ENCODE data around the gene FLNB. TPM values are rescaled to one million over a fixed set of nuclear protein-coding genes. Genes with fewer than 3 reads are reported as not detected.
A peak's percentile ranks its signal among the peaks of the same experiment; 100 is the strongest.
"Not testable (repeated sequence)": the region's sequence is repeated elsewhere in the genome, so short reads cannot be mapped to it uniquely, and the experiment has no call there.

The FLNB gene
- total RNA-seq, 2 donors from 2014 or later: 246 to 362 TPM

GRCh38 chr3:57986261-57986660 lies 22.0 kb upstream of the FLNB start:
- H3K27ac ChIP-seq: no peak overlapping the region
- DNase-seq: no peak
- TF ChIP-seq CTCF (IDR thresholded peaks at IDR 0.05): no peak
- H3K9me3 ChIP-seq: no peaks in the 10 kb centered on the region
- H3K36me3 ChIP-seq: no peaks in the 10 kb centered on the region
- no peak overlapping the region for H3K4me3 ChIP-seq
- peaks cover 10% of the 10 kb centered on the region for H3K4me1 ChIP-seq
- H3K27me3 ChIP-seq: no peaks in the 10 kb centered on the region
- intact Hi-C loops (cut with DNase I): no loop called here
- no peak overlapping the region for H3K9ac ChIP-seq (ENCODE audit: low read depth in 2 of 2, low read length in 2 of 2)

- H3K9me3 ChIP-seq; intact Hi-C loops (cut with DNase I); H3K4me1 ChIP-seq; H3K4me3 ChIP-seq; H3K9ac ChIP-seq (ENCODE audit: low read depth in 2 of 2, low read length in 2 of 2); H3K36me3 ChIP-seq; H3K27me3 ChIP-seq: not testable (repeated sequence)
- DNase-seq: peak; percentile 72
- H3K27ac ChIP-seq: peak overlapping the region; percentile 20
Observed at GRCh38 chr3:57989198-57989597, 19.0 kb upstream of the FLNB start.

DNA sequence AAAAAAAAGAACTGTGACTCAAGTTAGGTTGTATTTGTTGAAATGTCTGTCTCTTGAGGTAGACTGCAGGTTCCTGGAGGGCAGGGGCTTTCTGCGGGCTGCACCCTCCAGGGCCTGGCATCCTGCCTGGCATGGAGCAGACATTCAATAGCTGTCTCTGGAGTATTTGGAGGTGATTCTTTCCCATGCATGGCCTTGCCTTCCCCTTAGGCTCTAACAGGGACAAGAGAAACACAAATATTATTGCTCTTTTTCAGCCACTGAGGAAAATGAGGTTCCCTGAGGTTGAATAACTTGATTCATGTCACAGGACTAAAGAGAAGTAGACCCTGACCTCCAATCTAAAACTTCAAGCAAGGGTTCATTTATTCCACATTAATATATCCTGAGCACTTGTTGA lies 18.6 kb upstream of the FLNB start:
- H3K27me3 ChIP-seq: no peaks in the 10 kb centered on the region
- H3K4me1 ChIP-seq: no peaks in the 10 kb centered on the region
- H3K27ac ChIP-seq: peak overlapping the region; percentile 20
- H3K9me3 ChIP-seq: no peaks in the 10 kb centered on the region
- intact Hi-C loops (cut with DNase I): no loop called here
- H3K36me3 ChIP-seq: no peaks in the 10 kb centered on the region
- no peak for DNase-seq
- no peak overlapping the region for H3K4me3 ChIP-seq
- TF ChIP-seq CTCF (IDR thresholded peaks at IDR 0.05): no peak
- no peak overlapping the region for H3K9ac ChIP-seq (ENCODE audit: low read depth in 2 of 2, low read length in 2 of 2)

DNA sequence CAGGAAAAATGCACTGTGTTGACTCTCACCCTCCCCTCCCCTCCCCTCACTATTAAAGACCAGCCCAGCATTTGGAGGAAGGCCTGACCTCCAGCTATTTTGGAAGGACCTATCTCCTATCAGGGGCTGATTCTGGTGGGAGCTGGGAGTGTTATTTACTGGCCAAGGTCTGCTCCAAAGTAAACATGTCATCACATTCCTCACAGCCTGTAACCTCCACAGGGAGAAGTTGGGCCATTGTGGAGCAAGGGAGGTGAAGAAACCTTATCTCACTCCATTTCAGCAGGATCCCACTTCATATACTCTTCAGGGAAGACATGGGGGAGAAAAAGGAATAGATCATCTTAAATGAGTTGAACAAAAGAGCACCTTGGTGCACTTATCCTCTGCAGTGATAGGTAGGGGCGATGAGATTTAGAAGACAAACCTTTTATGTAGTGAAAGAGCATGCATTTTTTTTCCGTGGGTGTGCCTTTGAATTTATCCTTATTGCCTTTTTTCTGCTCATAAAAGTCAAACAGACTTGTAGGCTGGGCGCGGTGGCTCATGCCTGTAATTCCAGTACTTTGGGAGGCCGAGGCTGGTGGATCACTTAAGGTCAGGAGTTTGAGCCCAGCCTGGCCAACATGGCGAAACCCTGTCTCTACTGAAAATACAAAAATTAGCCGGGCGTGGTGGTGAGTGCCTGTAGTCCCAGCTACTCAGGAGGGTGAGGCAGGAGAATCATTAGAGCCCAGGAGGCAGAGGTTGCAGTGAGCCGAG lies 15.6 kb upstream of the FLNB start:
- Histone ChIP-seq H3K4me1 (no peaks in the 10 kb centered on the region), H3K27me3 (no peaks in the 10 kb centered on the region), H3K27ac (peak overlapping the region; percentile 41), H3K9me3 (no peaks in the 10 kb centered on the region), H3K9ac (ENCODE audit: low read depth in 2 of 2, low read length in 2 of 2) (peak overlapping the region in 1 of 2 donors; percentile 43), H3K36me3 (no peaks in the 10 kb centered on the region), H3K4me3 (no peak overlapping the region)
- TF ChIP-seq CTCF (IDR thresholded peaks at IDR 0.05): no peak
- intact Hi-C loops (cut with DNase I): no loop called here
- peak; percentile 69 for DNase-seq

DNA sequence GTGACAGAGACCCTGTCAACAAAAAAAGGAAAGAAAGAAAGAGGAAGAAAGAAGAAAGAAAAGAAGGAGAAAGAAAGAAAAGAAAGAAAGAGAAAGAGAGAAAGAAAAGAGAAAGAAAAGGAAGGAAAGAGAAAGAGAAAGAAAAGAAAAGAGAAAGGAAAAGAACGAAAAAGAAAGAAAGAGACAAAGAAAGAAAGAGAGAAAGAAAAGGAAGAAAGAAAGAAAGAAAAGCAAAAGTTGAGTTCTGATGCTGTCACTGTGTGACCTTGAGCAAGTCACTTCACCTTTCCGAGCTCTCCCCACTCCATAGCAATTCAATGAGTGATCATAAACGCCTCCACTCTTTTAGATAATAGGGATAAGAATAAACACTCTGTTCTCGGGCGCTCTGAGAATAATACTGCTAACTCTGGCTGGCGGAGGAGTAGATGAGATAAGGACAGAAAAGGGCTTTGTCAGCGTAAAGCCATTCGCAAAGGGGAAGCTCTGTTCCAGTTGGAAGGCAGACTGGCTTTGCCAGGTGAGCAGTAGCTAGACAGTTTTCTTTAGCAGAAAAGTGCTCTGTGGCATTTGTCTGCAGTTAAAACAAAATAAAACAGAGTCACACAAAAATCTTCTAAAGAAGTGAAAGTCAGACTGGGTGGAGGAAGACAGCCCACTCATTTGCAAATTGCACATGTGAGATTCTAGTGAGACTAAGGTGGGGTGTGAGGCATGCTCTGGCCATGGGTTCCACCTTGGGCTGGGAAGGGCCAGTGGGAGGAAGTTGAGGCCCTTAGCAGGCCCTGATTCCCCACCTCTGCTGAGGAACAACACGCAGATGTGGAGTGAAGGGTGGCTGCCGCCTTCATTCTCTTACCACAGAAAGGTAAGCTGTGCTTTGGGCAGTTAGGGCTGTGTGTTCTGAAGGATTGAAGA lies 9.6 kb upstream of the FLNB start:
- no peaks in the 10 kb centered on the region for H3K9me3 ChIP-seq
- intact Hi-C loops (cut with DNase I): no loop called here
- H3K27ac ChIP-seq: peak overlapping the region; percentile 76
- peak; percentile 71 for DNase-seq
- H3K4me3 ChIP-seq: no peak overlapping the region
- H3K4me1 ChIP-seq: peaks cover 6% of the 10 kb centered on the region
- H3K27me3 ChIP-seq: no peaks in the 10 kb centered on the region
- H3K36me3 ChIP-seq: no peaks in the 10 kb centered on the region
- H3K9ac ChIP-seq (ENCODE audit: low read depth in 2 of 2, low read length in 2 of 2): peak overlapping the region; percentile 33 to 83
- TF ChIP-seq CTCF (IDR thresholded peaks at IDR 0.05): no peak
